ENCODE data around the gene RELT.
A peak's percentile ranks its signal among the peaks of the same experiment; 100 is the strongest.

The RELT gene

DNA sequence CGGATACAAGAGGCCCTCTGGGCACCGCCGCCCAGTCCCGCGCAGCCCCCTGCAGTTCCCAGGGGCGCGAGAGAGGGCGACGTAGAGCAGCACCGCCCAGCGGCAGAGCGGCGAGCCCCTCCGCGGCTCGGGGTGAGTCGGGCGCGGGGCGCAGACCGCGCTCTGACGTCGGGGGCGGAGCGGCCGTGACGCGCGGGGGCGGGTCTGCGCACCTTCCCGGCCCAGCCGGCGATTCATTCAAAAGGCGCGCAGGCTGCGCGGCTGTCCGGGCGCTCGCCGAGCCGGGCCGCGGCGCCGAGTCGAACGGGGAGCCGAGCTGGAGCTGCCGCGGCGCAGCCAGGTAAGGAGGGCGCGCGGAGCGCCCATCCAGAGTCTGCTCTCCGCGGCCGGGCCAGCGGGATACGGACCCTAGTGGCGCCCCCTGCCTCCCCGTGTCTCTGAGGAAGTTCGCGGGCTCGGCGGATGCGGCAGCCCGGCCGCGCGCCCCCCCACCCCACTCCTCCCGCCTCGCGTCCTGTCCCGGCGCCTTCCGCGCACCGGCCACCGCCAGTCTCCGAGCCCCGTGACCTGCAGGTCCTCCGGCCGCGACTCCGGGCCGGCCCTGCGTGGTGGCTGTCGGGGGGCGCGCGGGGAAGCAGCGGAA, at the start of gene RELT:
Gene RELT, plus strand, starts transcription at position 240 of the 643 bp plus-strand sequence. CDS start 12,738 bp downstream, outside the sequence.
- DNase-seq (ENCODE audit: low spot score), result peak; percentile 92
- peak within 1 kb of the TSS; percentile 73 to 90 for H3K27ac ChIP-seq
- TF ChIP-seq, protein P1, sequence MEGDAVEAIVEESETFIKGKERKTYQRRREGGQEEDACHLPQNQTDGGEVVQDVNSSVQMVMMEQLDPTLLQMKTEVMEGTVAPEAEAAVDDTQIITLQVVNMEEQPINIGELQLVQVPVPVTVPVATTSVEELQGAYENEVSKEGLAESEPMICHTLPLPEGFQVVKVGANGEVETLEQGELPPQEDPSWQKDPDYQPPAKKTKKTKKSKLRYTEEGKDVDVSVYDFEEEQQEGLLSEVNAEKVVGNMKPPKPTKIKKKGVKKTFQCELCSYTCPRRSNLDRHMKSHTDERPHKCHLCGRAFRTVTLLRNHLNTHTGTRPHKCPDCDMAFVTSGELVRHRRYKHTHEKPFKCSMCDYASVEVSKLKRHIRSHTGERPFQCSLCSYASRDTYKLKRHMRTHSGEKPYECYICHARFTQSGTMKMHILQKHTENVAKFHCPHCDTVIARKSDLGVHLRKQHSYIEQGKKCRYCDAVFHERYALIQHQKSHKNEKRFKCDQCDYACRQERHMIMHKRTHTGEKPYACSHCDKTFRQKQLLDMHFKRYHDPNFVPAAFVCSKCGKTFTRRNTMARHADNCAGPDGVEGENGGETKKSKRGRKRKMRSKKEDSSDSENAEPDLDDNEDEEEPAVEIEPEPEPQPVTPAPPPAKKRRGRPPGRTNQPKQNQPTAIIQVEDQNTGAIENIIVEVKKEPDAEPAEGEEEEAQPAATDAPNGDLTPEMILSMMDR (IDR thresholded peaks at IDR 0.05), result peak; percentile 95
- peak within 1 kb of the TSS; percentile 91 for H3K4me3 ChIP-seq

- peak overlapping the region; percentile 81 to 99 for H3K27ac ChIP-seq
- no peak for DNase-seq (ENCODE audit: low spot score)
- H3K4me3 ChIP-seq, result no peak overlapping the region
- TF ChIP-seq, protein P1 (IDR thresholded peaks at IDR 0.05), result no peak
Measured at GRCh38 chr11:73326929-73327811, 49.0 kb upstream of the RELT start.

- DNase-seq (ENCODE audit: low spot score), result no peak
- no peak overlapping the region for H3K4me3 ChIP-seq
- H3K27ac ChIP-seq, result peak overlapping the region; percentile 81 to 99
Measured at GRCh38 chr11:73327812-73328364, 48.3 kb upstream of the RELT start.

DNA sequence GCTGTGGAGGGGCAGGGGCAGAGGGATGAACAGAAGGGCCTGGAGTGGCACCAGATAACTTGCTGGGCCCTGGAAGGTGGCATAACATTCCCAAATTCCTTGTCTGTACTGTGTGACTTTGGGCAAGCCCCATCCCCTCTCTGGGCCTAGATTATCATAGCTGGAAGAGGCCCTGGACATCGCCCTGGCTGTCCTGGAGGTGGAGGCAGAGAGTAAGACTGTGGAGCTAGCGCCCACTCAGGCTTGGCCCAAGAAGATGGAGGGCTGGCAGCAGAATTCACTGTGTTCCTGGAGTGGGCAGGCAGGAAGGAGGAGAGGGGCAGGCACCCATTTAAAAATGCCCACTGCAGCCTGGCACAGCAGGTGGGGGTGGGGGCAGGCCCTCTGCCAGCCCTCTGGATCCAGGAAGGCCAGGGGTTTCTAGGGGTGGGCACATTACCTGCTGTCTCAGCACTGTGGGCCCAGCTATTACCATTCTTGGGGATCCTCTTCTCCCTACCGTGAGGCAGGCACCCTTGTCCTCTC, 45.6 kb upstream of the RELT start:
- peak overlapping the region; percentile 49 to 89 for H3K27ac ChIP-seq
- peak overlapping the region; percentile 15 for H3K4me3 ChIP-seq
- DNase-seq (ENCODE audit: low spot score), result no peak
- TF ChIP-seq, protein P1 (IDR thresholded peaks at IDR 0.05), result no peak

More at GRCh38 chr11:73327812-73328364, 48.3 kb upstream of the RELT start:
- TF ChIP-seq, protein P1 (IDR thresholded peaks at IDR 0.05), result no peak

DNA sequence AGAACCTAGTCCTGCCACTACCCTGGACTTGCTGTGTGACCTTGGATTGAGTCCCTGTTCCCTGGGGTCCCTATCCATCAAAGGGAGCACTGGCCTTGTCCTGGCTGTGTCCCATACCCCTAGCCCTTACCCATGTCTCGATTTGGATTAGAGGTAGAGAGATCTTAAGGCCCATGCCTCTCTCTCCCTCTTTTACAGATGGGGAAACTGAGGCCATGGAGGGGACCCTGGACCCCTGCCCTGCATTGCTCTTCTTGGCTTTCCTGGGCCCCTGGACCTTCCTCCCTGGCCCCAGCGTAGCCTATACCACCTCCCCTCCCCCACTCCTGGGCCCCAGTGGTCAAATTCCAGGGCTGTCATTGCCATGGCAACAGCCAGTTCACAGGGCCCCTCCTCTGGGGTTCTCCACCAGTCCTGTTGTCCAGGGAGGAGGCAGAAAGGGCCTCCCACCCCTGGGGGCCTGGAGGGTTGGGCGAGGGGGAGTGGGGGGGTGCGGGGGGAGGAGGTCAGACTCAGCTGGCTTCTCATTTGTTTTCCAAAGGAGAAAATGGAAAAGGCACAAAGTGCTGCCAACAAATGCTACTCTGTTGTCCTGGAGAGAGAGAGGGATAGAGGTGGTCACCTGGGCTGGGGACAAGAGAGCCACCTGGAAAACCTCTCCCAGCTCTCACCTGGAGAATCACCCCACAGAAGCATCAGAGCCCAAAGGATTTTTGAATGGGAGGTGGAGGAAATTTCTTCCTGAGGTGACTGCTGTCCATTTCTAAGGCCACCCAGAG, 44.9 kb upstream of the RELT start:
- peak overlapping the region; percentile 49 to 89 for H3K27ac ChIP-seq
- TF ChIP-seq, protein P1 (IDR thresholded peaks at IDR 0.05), result no peak
- no peak for DNase-seq (ENCODE audit: low spot score)
- peak overlapping the region; percentile 15 for H3K4me3 ChIP-seq

DNA sequence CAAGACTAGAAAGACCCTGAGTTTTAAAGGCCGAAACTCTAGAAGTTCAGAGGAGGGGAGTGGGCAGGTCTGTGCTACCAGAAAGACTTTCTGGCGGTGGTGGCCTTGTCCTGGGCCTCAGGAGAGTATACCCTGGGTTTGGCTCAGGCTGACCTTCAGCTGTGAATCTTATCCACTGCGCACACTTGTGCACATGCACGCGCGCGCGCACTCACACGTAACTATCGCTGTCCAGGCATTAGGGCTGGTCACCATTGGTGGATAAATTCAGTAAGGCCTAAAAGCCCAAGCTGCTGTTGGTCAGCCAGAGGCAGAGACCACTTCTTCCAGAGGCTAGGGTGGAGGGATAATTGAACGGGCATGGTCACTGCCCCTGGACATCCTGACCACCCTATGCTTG, 43.0 kb upstream of the RELT start:
- DNase-seq (ENCODE audit: low spot score), result no peak
- TF ChIP-seq, protein P1 (IDR thresholded peaks at IDR 0.05), result no peak
- H3K4me3 ChIP-seq, result peak overlapping the region; percentile 41
- peak overlapping the region; percentile 49 to 89 for H3K27ac ChIP-seq

All from coronary artery (tissue), 2 donors.